Measurements from ENCODE around the gene BSN.

Gene BSN

DNA sequence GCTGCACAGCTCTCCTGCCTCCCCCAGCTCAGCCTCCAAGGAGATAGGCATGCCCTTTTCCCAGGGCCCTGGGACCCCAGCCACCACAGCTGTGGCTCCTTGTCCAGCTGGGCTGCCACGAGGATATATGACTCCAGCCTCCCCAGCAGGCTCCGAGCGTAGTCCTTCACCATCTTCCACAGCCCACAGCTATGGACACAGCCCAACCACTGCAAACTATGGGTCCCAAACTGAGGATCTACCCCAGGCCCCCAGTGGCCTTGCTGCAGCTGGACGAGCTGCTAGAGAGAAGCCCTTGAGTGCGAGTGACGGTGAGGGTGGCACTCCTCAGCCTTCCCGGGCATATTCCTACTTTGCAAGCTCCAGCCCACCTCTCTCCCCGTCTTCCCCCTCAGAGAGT lies 99.3 kb downstream of the BSN start:
- H3K4me3 ChIP-seq (ENCODE audit: low read depth, low read length) = no peak overlapping the region
- TF ChIP-seq, protein P1, sequence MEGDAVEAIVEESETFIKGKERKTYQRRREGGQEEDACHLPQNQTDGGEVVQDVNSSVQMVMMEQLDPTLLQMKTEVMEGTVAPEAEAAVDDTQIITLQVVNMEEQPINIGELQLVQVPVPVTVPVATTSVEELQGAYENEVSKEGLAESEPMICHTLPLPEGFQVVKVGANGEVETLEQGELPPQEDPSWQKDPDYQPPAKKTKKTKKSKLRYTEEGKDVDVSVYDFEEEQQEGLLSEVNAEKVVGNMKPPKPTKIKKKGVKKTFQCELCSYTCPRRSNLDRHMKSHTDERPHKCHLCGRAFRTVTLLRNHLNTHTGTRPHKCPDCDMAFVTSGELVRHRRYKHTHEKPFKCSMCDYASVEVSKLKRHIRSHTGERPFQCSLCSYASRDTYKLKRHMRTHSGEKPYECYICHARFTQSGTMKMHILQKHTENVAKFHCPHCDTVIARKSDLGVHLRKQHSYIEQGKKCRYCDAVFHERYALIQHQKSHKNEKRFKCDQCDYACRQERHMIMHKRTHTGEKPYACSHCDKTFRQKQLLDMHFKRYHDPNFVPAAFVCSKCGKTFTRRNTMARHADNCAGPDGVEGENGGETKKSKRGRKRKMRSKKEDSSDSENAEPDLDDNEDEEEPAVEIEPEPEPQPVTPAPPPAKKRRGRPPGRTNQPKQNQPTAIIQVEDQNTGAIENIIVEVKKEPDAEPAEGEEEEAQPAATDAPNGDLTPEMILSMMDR (IDR thresholded peaks at IDR 0.05; ENCODE audit: borderline replicate concordance, insufficient read depth, low read depth, low read length) = no peak

DNA sequence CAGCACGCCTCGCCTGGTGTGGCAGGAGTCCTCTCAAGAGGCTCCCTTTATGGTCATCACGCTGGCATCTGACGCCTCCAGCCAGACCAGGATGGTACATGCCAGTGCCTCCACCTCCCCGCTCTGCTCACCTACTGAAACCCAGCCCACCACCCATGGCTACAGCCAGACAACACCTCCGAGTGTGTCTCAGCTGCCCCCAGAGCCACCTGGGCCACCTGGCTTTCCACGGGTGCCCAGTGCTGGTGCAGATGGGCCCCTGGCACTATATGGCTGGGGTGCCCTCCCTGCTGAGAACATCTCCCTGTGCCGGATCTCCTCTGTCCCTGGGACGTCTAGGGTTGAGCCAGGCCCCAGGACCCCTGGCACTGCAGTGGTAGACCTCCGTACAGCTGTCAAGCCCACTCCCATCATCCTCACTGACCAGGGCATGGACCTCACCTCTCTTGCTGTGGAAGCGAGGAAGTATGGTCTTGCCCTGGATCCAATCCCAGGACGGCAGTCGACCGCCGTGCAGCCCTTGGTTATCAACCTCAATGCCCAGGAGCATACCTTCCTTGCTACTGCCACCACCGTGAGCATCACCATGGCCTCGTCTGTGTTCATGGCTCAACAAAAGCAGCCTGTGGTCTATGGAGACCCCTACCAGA lies 100.0 kb downstream of the BSN start:
- H3K4me3 ChIP-seq (ENCODE audit: low read depth, low read length) = no peak overlapping the region
- TF ChIP-seq, protein P1 (IDR thresholded peaks at IDR 0.05; ENCODE audit: borderline replicate concordance, insufficient read depth, low read depth, low read length) = no peak

DNA sequence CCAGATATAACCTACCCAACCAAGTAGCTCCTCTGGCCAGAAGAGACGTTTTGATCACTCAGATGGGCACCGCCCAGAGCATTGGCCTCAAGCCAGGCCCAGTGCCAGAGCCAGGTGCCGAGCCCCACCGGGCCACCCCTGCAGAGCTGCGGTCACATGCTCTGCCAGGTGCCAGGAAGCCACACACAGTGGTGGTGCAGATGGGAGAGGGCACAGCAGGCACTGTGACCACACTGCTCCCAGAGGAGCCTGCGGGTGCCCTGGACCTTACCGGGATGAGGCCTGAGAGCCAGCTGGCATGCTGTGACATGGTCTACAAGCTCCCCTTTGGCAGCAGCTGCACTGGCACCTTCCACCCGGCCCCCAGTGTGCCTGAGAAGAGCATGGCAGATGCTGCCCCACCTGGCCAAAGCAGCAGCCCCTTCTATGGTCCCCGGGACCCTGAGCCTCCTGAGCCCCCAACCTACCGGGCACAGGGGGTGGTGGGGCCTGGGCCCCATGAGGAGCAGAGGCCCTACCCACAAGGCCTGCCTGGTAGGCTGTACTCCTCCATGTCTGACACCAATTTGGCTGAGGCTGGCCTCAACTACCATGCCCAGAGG lies 100.8 kb downstream of the BSN start:
- H3K4me3 ChIP-seq (ENCODE audit: low read depth, low read length) = no peak overlapping the region
- TF ChIP-seq, protein P1 (IDR thresholded peaks at IDR 0.05; ENCODE audit: borderline replicate concordance, insufficient read depth, low read depth, low read length) = no peak

DNA sequence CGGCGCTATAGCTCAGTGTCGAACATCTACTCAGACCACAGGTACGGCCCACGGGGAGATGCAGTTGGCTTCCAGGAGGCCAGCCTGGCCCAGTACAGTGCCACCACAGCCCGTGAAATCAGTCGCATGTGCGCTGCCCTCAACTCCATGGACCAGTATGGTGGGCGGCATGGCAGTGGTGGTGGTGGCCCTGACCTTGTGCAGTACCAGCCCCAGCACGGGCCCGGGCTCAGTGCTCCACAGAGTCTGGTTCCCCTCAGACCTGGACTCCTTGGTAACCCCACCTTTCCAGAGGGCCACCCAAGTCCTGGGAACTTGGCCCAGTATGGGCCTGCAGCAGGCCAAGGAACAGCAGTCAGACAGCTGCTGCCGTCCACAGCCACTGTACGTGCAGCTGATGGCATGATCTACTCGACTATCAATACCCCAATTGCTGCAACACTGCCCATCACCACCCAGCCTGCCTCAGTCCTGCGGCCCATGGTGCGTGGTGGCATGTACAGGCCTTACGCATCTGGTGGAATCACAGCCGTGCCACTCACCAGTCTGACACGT lies 101.5 kb downstream of the BSN start:
- TF ChIP-seq, protein P1 (IDR thresholded peaks at IDR 0.05; ENCODE audit: borderline replicate concordance, insufficient read depth, low read depth, low read length) = no peak
- H3K4me3 ChIP-seq (ENCODE audit: low read depth, low read length) = no peak overlapping the region

DNA sequence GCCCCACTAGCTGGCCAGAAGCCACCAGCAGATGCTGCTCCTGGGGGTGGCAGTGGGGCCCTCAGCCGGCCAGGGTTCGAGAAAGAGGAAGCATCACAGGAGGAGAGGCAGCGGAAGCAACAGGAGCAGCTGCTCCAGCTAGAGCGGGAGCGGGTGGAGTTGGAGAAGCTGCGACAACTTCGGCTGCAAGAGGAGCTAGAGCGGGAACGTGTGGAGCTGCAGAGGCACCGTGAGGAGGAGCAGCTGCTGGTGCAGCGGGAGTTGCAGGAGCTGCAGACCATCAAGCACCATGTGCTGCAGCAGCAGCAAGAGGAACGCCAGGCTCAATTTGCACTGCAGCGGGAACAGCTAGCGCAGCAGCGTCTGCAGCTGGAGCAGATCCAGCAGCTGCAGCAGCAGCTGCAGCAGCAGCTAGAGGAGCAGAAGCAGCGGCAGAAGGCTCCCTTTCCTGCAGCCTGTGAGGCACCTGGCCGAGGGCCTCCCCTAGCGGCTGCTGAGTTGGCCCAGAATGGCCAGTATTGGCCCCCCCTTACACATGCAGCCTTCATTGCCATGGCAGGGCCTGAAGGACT lies 102.3 kb downstream of the BSN start:
- TF ChIP-seq, protein P1 (IDR thresholded peaks at IDR 0.05; ENCODE audit: borderline replicate concordance, insufficient read depth, low read depth, low read length) = no peak
- no peak overlapping the region for H3K4me3 ChIP-seq (ENCODE audit: low read depth, low read length)

DNA sequence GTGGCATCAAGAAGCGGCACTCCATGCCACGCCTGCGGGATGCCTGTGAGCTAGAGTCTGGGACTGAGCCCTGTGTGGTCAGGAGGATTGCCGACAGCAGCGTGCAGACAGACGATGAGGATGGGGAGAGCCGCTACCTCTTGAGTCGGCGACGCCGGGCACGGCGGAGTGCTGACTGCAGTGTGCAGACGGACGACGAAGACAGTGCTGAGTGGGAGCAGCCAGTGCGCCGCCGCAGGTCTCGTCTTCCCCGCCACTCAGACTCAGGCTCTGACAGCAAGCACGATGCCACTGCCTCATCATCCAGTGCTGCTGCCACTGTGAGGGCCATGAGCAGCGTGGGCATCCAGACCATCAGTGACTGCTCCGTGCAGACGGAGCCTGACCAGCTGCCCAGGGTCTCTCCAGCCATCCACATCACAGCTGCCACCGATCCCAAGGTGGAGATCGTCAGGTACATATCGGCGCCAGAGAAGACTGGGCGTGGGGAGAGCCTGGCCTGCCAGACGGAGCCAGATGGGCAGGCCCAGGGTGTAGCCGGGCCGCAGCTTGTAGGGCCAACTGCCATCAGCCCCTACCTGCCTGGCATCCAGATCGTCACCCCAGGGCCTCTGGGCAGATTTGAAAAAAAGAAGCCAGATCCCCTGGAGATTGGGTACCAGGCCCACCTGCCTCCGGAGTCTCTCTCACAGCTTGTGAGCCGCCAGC lies 103.1 kb downstream of the BSN start:
- H3K4me3 ChIP-seq (ENCODE audit: low read depth, low read length) = no peak overlapping the region
- TF ChIP-seq, protein P1 (IDR thresholded peaks at IDR 0.05; ENCODE audit: borderline replicate concordance, insufficient read depth, low read depth, low read length) = no peak
